K562 (cell line): Measurements from ENCODE around the gene SFXN3. TPM values are rescaled to one million over a fixed set of nuclear protein-coding genes. Genes with fewer than 3 reads are reported as not detected.

Source experiments
- BCOR ChIP-seq: fragments of 450-650 bp; IDR thresholded peaks from 2 replicates; pipeline ENCODE4 v1.6.1; 2016
- BMI1 ChIP-seq: fragments of 150-350 bp; IDR thresholded peaks from 2 replicates; pipeline ENCODE4 v1.6.1; 2014; ENCODE audit warnings: low read length
- CBFA2T2 ChIP-seq: fragments of 450-650 bp; conservative IDR thresholded peaks from 2 replicates; pipeline ENCODE4 v1.6.1; 2017; ENCODE audit warnings: mild to moderate bottlenecking
- CHD2 ChIP-seq: IDR thresholded peaks from 2 replicates; pipeline ENCODE4 v1.6.1; 2011; ENCODE audit warnings: low read depth, low read length
- DEAF1 ChIP-seq: fragments of 450-650 bp; formaldehyde crosslinking; IDR thresholded peaks from 2 replicates; pipeline ENCODE4 v1.4.0; 2020; ENCODE audit warnings: mild to moderate bottlenecking, moderate library complexity
- E2F1 ChIP-seq: sonication (generic); formaldehyde crosslinking; IDR thresholded peaks from 2 replicates; pipeline ENCODE4 v1.8.1; 2023; ENCODE audit warnings: mild to moderate bottlenecking, missing genetic modification reagents, moderate library complexity
- E2F6 ChIP-seq, 2 experiments: IDR thresholded peaks; 2 replicates each; pipeline ENCODE4 v1.6.1; 2011; ENCODE audit warnings: borderline replicate concordance in 1 of 2, control low read depth in 1 of 2, low read depth in 1 of 2, low read length in 1 of 2, mild to moderate bottlenecking in 1 of 2, mixed read lengths in 1 of 2, moderate library complexity in 1 of 2; ENCODE audit not compliant: insufficient read depth in 1 of 2, insufficient read length in 1 of 2, poor library complexity in 1 of 2, severe bottlenecking in 1 of 2; ENCODE audit errors: extremely low read depth in 1 of 2
- EP400 ChIP-seq: fragments of 450-650 bp; IDR thresholded peaks from 2 replicates; pipeline ENCODE4 v1.6.1; 2017; ENCODE audit warnings: antibody characterized with exemption, mild to moderate bottlenecking, moderate library complexity
- FOS ChIP-seq: IDR thresholded peaks from 3 replicates; pipeline ENCODE4 v1.6.1; 2011; ENCODE audit not compliant: insufficient read length; ENCODE audit errors: extremely low read depth
- GABPB1 ChIP-seq: sonication (generic); formaldehyde crosslinking; IDR thresholded peaks from 2 replicates; pipeline ENCODE4 v1.8.0; 2022; ENCODE audit warnings: mild to moderate bottlenecking, missing genetic modification reagents
- HCFC1 ChIP-seq: IDR thresholded peaks from 2 replicates; pipeline ENCODE4 v1.6.1; 2012; ENCODE audit warnings: low read depth, low read length, improper control_type of control experiment
- HNRNPH1 ChIP-seq: fragments of 200-400 bp; formaldehyde crosslinking; optimal IDR thresholded peaks from 2 replicates; pipeline ENCODE3; 2017; ENCODE audit warnings: low read depth, mild to moderate bottlenecking, low read length, moderate library complexity
- NRF1 ChIP-seq, 2 experiments: fragments of 450-650 bp; IDR thresholded peaks in 1 of 2; conservative IDR thresholded peaks in 1 of 2; 2 replicates each; pipeline ENCODE4 v1.6.1; 2014; ENCODE audit warnings: mild to moderate bottlenecking in 2 of 2
- PHF8 ChIP-seq: fragments of 200-600 bp; sonication (generic); IDR thresholded peaks from 2 replicates; pipeline ENCODE4 v1.6.1; 2012; ENCODE audit warnings: mixed run types, mild to moderate bottlenecking, inconsistent platforms, low read length, moderate library complexity, borderline replicate concordance
- ZBTB7A ChIP-seq: IDR thresholded peaks from 2 replicates; pipeline ENCODE4 v1.6.1; 2011; ENCODE audit warnings: low read depth, mild to moderate bottlenecking, low read length, moderate library complexity, borderline replicate concordance; ENCODE audit not compliant: control insufficient read depth
- ZBTB9 ChIP-seq: fragments of 450-650 bp; formaldehyde crosslinking; IDR thresholded peaks from 2 replicates; pipeline ENCODE4 v1.4.0; 2020; ENCODE audit warnings: mild to moderate bottlenecking, moderate library complexity
- ZC3H4 ChIP-seq: sonication (generic); formaldehyde crosslinking; IDR thresholded peaks from 2 replicates; pipeline ENCODE4 v1.9.0; 2021; ENCODE audit warnings: missing genetic modification reagents, borderline replicate concordance
- ZNF140 ChIP-seq: fragments of 250-450 bp; sonication (Bioruptor Pico); IDR thresholded peaks from 2 replicates; pipeline ENCODE4 v1.8.0; 2021; ENCODE audit warnings: moderate library complexity, mild to moderate bottlenecking, inconsistent platforms
- ZNF431 ChIP-seq: sonication (generic); formaldehyde crosslinking; IDR thresholded peaks from 2 replicates; pipeline ENCODE4 v1.8.0; 2022; ENCODE audit warnings: mild to moderate bottlenecking, missing genetic modification reagents
- ZNF584 ChIP-seq: fragments of 200-800 bp; sonication (Bioruptor generic); IDR thresholded peaks from 2 replicates; pipeline ENCODE4 v1.6.1; 2016; ENCODE audit warnings: low read depth, mild to moderate bottlenecking, missing genetic modification characterization, missing compliant biosample characterization
- ZNF707 ChIP-seq: fragments of 250-450 bp; sonication (Bioruptor Pico); conservative IDR thresholded peaks from 2 replicates; pipeline ENCODE4 v1.8.0; 2022; ENCODE audit warnings: inconsistent platforms, mild to moderate bottlenecking, moderate library complexity
- ZNF778 ChIP-seq: fragments of 450-650 bp; formaldehyde crosslinking; IDR thresholded peaks from 2 replicates; pipeline ENCODE4 v1.4.0; 2020; ENCODE audit warnings: mild to moderate bottlenecking, moderate library complexity
- polyA plus RNA-seq, 8 experiments: library from polyadenylated mRNA; depleted of rRNA in 4 of 8; stranded (reverse) in 5 of 8; unstranded in 3 of 8; fragments of >200 nt; fragmentation: Nextera tagmentation in 2 of 8; fragmentation: Illumina TruSeq in 1 of 8; extraction: Ambion mirVana in 2 of 8; extraction: Trizol in 1 of 8; gene quantifications; 2 replicates each; pipeline versions ENCODE4 v1.2.1 to v1.2.3, GENCODE V29; 2011 to 2014; ENCODE audit warnings: inconsistent platforms in 1 of 8, missing spikeins in 1 of 8
- total RNA-seq, 7 experiments: library from RNA; depleted of rRNA in 6 of 7; stranded (reverse); fragments of >200 nt in 6 of 7; fragmentation: Illumina TruSeq in 2 of 7; extraction: Trizol in 2 of 7; gene quantifications; 2 replicates each; pipeline versions ENCODE4 v1.2.1 to v1.2.3, GENCODE V29; 2011 to 2021; ENCODE audit warnings: low replicate concordance in 1 of 7

Gene SFXN3
- total and polyA plus RNA-seq, 9 of the 15 experiments (the other 6 are each of a cell fraction or from before 2014, with no cell fraction given): 0.24 to 4.6 (median 0.86) TPM

- TF ChIP-seq ZBTB7A (peak; percentile 71), E2F1 (CRISPR knock-in tag) (no peak), E2F6 (IDR thresholded peaks at IDR 0.05; ENCODE audit: borderline replicate concordance in 1 of 2, extremely low read depth in 1 of 2, insufficient read depth in 1 of 2, insufficient read length in 1 of 2, low read depth in 1 of 2, low read length in 1 of 2, poor library complexity in 1 of 2, severe bottlenecking in 1 of 2) (peak in 1 of 2 experiments; percentile 64), ZNF707 (CRISPR knock-in tag) (no peak), ZNF431 (CRISPR knock-in tag) (no peak), CHD2 (no peak), PHF8 (peak; percentile 25; the same call in 1 of the 2 replicates), ZNF778 (CRISPR knock-in tag) (no peak), DEAF1 (no peak), NRF1 (conservative IDR thresholded peaks at IDR 0.05 in 1 of 2, IDR thresholded peaks at IDR 0.05 in 1 of 2) (0 out of 4 replicates have a peak, but pooled peaks of 1 of the 2 experiments have one; percentile 39), ZBTB9 (CRISPR knock-in tag) (no peak), ZNF584 (CRISPR knock-in tag) (no peak), FOS (no peak), EP400 (no peak), BMI1 (no peak), HNRNPH1 (no peak), HCFC1 (no peak), GABPB1 (CRISPR knock-in tag) (no peak), BCOR (no peak), ZC3H4 (CRISPR knock-in tag) (no peak), ZNF140 (CRISPR knock-in tag) (no peak), CBFA2T2 (peak; percentile 47)
Observed at GRCh38 chr10:100996678-100997359, 34.2 kb upstream of the SFXN3 start (continued).
